Tibial nerve (tissue), 4 donors: ENCODE measurements around the gene CAPN14. TPM values are rescaled to one million over a fixed set of nuclear protein-coding genes. Genes with fewer than 3 reads are reported as not detected.

Experiments
- DNase-seq, 2 donors: peaks; one replicate each; pipeline ENCODE4 v3.0.0-alpha.2; 2019; ENCODE audit warnings: low spot score in 2 of 2
- H3K27ac ChIP-seq, 4 donors: fragments of 200-600 bp; sonication (generic) in 3 of 4; one replicate each; pipeline ENCODE4 v1.5.1; 2017 to 2019; ENCODE audit warnings: mild to moderate bottlenecking in 1 of 4
- H3K27me3 ChIP-seq, 2 donors: fragments of 200-600 bp; sonication (generic) in 1 of 2; one replicate each; pipeline versions ENCODE4 v1.5.1 to v1.6.0; 2017 to 2019
- H3K36me3 ChIP-seq, 3 donors: fragments of 200-600 bp; sonication (generic); one replicate each; pipeline ENCODE4 v1.5.1; 2018 to 2019
- H3K4me1 ChIP-seq, 4 donors: fragments of 200-600 bp; sonication (generic) in 3 of 4; one replicate each; pipeline ENCODE4 v1.5.1; 2017 to 2019
- H3K4me3 ChIP-seq, 4 donors: fragments of 200-600 bp; sonication (generic) in 3 of 4; one replicate each; pipeline ENCODE4 v1.5.1; 2017 to 2019; ENCODE audit warnings: mild to moderate bottlenecking in 1 of 4, moderate library complexity in 1 of 4
- H3K9me3 ChIP-seq, 4 donors: fragments of 200-600 bp; sonication (generic) in 3 of 4; one replicate each; pipeline ENCODE4 v1.5.1; 2017 to 2019
- CTCF ChIP-seq, 5 experiments: fragments of 200-600 bp in 3 of 5; fragments of 450-650 bp in 2 of 5; sonication (generic) in 3 of 5; IDR thresholded peaks; one replicate each; pipeline ENCODE4 v1.5.1; 2016 to 2019; ENCODE audit warnings: antibody characterized with exemption in 5 of 5, mild to moderate bottlenecking in 3 of 5, moderate library complexity in 2 of 5
- EP300 ChIP-seq, 2 donors: sonication (generic); formaldehyde crosslinking; IDR thresholded peaks; one replicate each; pipeline ENCODE4 v1.6.1; 2017; ENCODE audit warnings: antibody characterized with exemption in 2 of 2, mild to moderate bottlenecking in 1 of 2
- POLR2A ChIP-seq, 2 donors: fragments of 450-650 bp; IDR thresholded peaks; one replicate each; pipeline ENCODE4 v1.6.1; 2017; ENCODE audit warnings: antibody characterized with exemption in 2 of 2, mild to moderate bottlenecking in 2 of 2, moderate library complexity in 2 of 2
- WGBS, 2 donors: methylation state at CpG; one replicate each; pipeline ENCODE4 v1.1.5; 2018; 5-methylcytosine and 5-hydroxymethylcytosine counted together
- total RNA-seq, 4 donors: library from RNA; depleted of rRNA; stranded (reverse); fragments of >200 nt; gene quantifications; one replicate each; pipeline ENCODE4 v1.1.0, GENCODE V29; 2016

Gene CAPN14
- total RNA-seq, 4 donors from 2014 or later: not detected

- Histone ChIP-seq H3K4me1 (peaks cover 0 to 25% (median 5%) of the 10 kb centered on the region in 4 donors), H3K27ac (no peak overlapping the region), H3K4me3 (no peak overlapping the region), H3K9me3 (no peaks in the 10 kb centered on the region), H3K36me3 (no peaks in the 10 kb centered on the region), H3K27me3 (no peaks in the 10 kb centered on the region)
- WGBS, 2 donors: 47 to 57% methylated on average over 3 of the region's 3 CpGs
- TF ChIP-seq POLR2A (IDR thresholded peaks at IDR 0.05): no peak
- no peak for TF ChIP-seq EP300 (IDR thresholded peaks at IDR 0.05)
- no peak for TF ChIP-seq CTCF (IDR thresholded peaks at IDR 0.05)
- DNase-seq: no peak
Measured at GRCh38 chr2:31230751-31231150, 13.4 kb upstream of the CAPN14 start.

- no peak for DNase-seq
- no peaks in the 10 kb centered on the region for H3K27me3 ChIP-seq
- no peak overlapping the region for H3K27ac ChIP-seq
- no peaks in the 10 kb centered on the region for H3K9me3 ChIP-seq
- peaks cover 0 to 8% (median 0%) of the 10 kb centered on the region in 4 donors for H3K4me1 ChIP-seq
- no peaks in the 10 kb centered on the region for H3K36me3 ChIP-seq
- WGBS, 2 donors: 83 to 84% methylated on average over 3 of the region's 3 CpGs
- no peak overlapping the region for H3K4me3 ChIP-seq
- no peak for TF ChIP-seq POLR2A (IDR thresholded peaks at IDR 0.05)
- no peak for TF ChIP-seq EP300 (IDR thresholded peaks at IDR 0.05)
- TF ChIP-seq CTCF (IDR thresholded peaks at IDR 0.05): no peak
Measured at GRCh38 chr2:31228717-31229116, 11.4 kb upstream of the CAPN14 start.

- no peaks in the 10 kb centered on the region for H3K9me3 ChIP-seq
- H3K4me1 ChIP-seq: no peaks in the 10 kb centered on the region
- TF ChIP-seq POLR2A (IDR thresholded peaks at IDR 0.05): no peak
- DNase-seq: no peak
- no peak overlapping the region for H3K4me3 ChIP-seq
- no peaks in the 10 kb centered on the region for H3K36me3 ChIP-seq
- no peaks in the 10 kb centered on the region for H3K27me3 ChIP-seq
- WGBS, 2 donors: 75 to 78% methylated on average over 10 of the region's 10 CpGs
- no peak overlapping the region for H3K27ac ChIP-seq
Measured at GRCh38 chr2:31227711-31228125, 10.4 kb upstream of the CAPN14 start.

GRCh38 chr2:31227110-31227509 lies 9.8 kb upstream of the CAPN14 start:
- H3K4me3 ChIP-seq: no peak overlapping the region
- H3K4me1 ChIP-seq: no peaks in the 10 kb centered on the region
- no peak for DNase-seq
- no peak overlapping the region for H3K27ac ChIP-seq
- H3K27me3 ChIP-seq: no peaks in the 10 kb centered on the region
- H3K9me3 ChIP-seq: no peaks in the 10 kb centered on the region
- H3K36me3 ChIP-seq: no peaks in the 10 kb centered on the region
- TF ChIP-seq CTCF (IDR thresholded peaks at IDR 0.05) (no peak), EP300 (IDR thresholded peaks at IDR 0.05) (no peak)
- 54 to 65% methylated on average over 6 of the region's 6 CpGs for WGBS, 2 donors

- H3K4me1 ChIP-seq: no peaks in the 10 kb centered on the region
- no peak for DNase-seq
- WGBS, 2 donors: 39 to 52% methylated on average over 2 of the region's 2 CpGs
- H3K9me3 ChIP-seq: no peaks in the 10 kb centered on the region
- H3K36me3 ChIP-seq: no peaks in the 10 kb centered on the region
- H3K27me3 ChIP-seq: no peaks in the 10 kb centered on the region
- TF ChIP-seq POLR2A (IDR thresholded peaks at IDR 0.05) (no peak), EP300 (IDR thresholded peaks at IDR 0.05) (no peak), CTCF (IDR thresholded peaks at IDR 0.05) (no peak)
- no peak overlapping the region for H3K4me3 ChIP-seq
- H3K27ac ChIP-seq: no peak overlapping the region
Measured at GRCh38 chr2:31226266-31226665, 9.0 kb upstream of the CAPN14 start.

GRCh38 chr2:31223749-31224148 lies 6.4 kb upstream of the CAPN14 start:
- no peaks in the 10 kb centered on the region for H3K36me3 ChIP-seq
- 92 to 93% methylated on average over 7 of the region's 7 CpGs for WGBS, 2 donors
- no peaks in the 10 kb centered on the region for H3K9me3 ChIP-seq
- DNase-seq: no peak
- no peaks in the 10 kb centered on the region for H3K4me1 ChIP-seq
- no peak overlapping the region for H3K4me3 ChIP-seq
- H3K27me3 ChIP-seq: no peaks in the 10 kb centered on the region
- no peak overlapping the region for H3K27ac ChIP-seq
- TF ChIP-seq EP300 (IDR thresholded peaks at IDR 0.05) (no peak), POLR2A (IDR thresholded peaks at IDR 0.05) (no peak), CTCF (IDR thresholded peaks at IDR 0.05) (no peak)
